HG03342 (cell line): ENCODE results near the gene SETD1A.

Source experiments
- ATAC-seq: cut with Tn5 transposase; IDR thresholded peaks from one replicate; pipeline ENCODE4 v1.9.1; 2021; ENCODE audit warnings: mild to moderate bottlenecking, moderate library complexity; ENCODE audit not compliant: unreplicated experiment

SETD1A gene

GRCh38 chr16:30980434-30980833 is 22.9 kb downstream of the SETD1A start:
- ATAC-seq: no peak

GRCh38 chr16:30980959-30981358 is 23.4 kb downstream of the SETD1A start:
- no peak for ATAC-seq

GRCh38 chr16:30982548-30983288 is 25.2 kb downstream of the SETD1A start:
- ATAC-seq: no peak

GRCh38 chr16:30983289-30983889 is 25.8 kb downstream of the SETD1A start:
- ATAC-seq: no peak

- no peak for ATAC-seq
Observed at GRCh38 chr16:30983898-30984610, 26.5 kb downstream of the SETD1A start.

GRCh38 chr16:30984669-30985400 is 27.3 kb downstream of the SETD1A start, which contains the start of gene HSD3B7:
TSS of gene HSD3B7 (plus strand) at chr16:30985207. CDS start at chr16:30985659, 452 bp downstream.
- ATAC-seq: no peak

GRCh38 chr16:30985401-30986128 is 28.0 kb downstream of the SETD1A start:
- ATAC-seq: no peak

- ATAC-seq: no peak
Observed at GRCh38 chr16:30986129-30986991, 28.8 kb downstream of the SETD1A start.

GRCh38 chr16:30987581-30988190 is 30.1 kb downstream of the SETD1A start:
- ATAC-seq: no peak

GRCh38 chr16:30989469-30990047 is 32.0 kb downstream of the SETD1A start:
- ATAC-seq: no peak

- no peak for ATAC-seq
Observed at GRCh38 chr16:30990105-30990504, 32.6 kb downstream of the SETD1A start.

GRCh38 chr16:30991052-30991451 is 33.5 kb downstream of the SETD1A start:
- ATAC-seq: no peak

- ATAC-seq: no peak
Observed at GRCh38 chr16:30992276-30992780, 34.8 kb downstream of the SETD1A start.

GRCh38 chr16:30992931-30993816 is 35.6 kb downstream of the SETD1A start:
- ATAC-seq: no peak

- no peak for ATAC-seq
Observed at GRCh38 chr16:30995927-30996323, 38.4 kb downstream of the SETD1A start.

- ATAC-seq: no peak
Observed at GRCh38 chr16:30996324-30996984, 38.9 kb downstream of the SETD1A start.
